HEK293 (cell line): ENCODE data around the gene WDR72.
A peak's percentile ranks its signal among the peaks of the same experiment; 100 is the strongest.

ENCODE experiments used
- CTCF ChIA-PET: fragments of 350-600 bp; formaldehyde crosslinking; extraction: SDS; loops from one replicate; lab custom pipeline; 2021; ENCODE audit warnings: antibody characterized with exemption; lab: Yijun Ruan, JAX
- POLR2A ChIA-PET: fragments of 300-600 bp; formaldehyde crosslinking; extraction: SDS; loops from one replicate; lab custom pipeline; 2020; ENCODE audit warnings: antibody characterized with exemption, inconsistent platforms; lab: Yijun Ruan, JAX
- H3K27ac ChIP-seq: fragments of 200-500 bp; sonication (Bioruptor generic); 2 replicates; pipeline ENCODE4 v1.5.1; 2014; ENCODE audit warnings: low read depth, low read length, control low read depth, inconsistent platforms; ENCODE audit errors: extremely low read depth
- H3K36me3 ChIP-seq, 2 experiments: fragments of 200-500 bp in 1 of 2; sonication (Bioruptor generic) in 1 of 2; 1 replicate in 1 of 2; 2 replicates in 1 of 2; pipeline ENCODE4 v1.5.1; 2014 to 2017; ENCODE audit warnings: inconsistent platforms in 2 of 2, low read length in 2 of 2; ENCODE audit not compliant: control insufficient read depth in 2 of 2, insufficient read depth in 1 of 2
- H3K4me1 ChIP-seq: fragments of 200-500 bp; sonication (Bioruptor generic); 2 replicates; pipeline ENCODE4 v1.5.1; 2014; ENCODE audit warnings: mild to moderate bottlenecking, low read length, inconsistent platforms; ENCODE audit not compliant: control insufficient read depth, insufficient read depth
- H3K4me3 ChIP-seq: 2 replicates; pipeline ENCODE4 v1.5.1; 2011; ENCODE audit warnings: low read depth, mild to moderate bottlenecking, control low read depth, low read length, moderate library complexity
- H3K9me3 ChIP-seq: fragments of 200-500 bp; sonication (Bioruptor generic); 2 replicates; pipeline ENCODE4 v1.5.1; 2014; ENCODE audit warnings: low read depth, low read length, inconsistent platforms; ENCODE audit not compliant: control insufficient read depth, insufficient read depth
- GLI4 ChIP-seq: fragments of 450-650 bp; formaldehyde crosslinking; IDR thresholded peaks from 2 replicates; pipeline ENCODE4 v1.5.1; 2016; ENCODE audit warnings: missing biosample characterization, missing genetic modification characterization
- KLF8 ChIP-seq: fragments of 450-650 bp; formaldehyde crosslinking; IDR thresholded peaks from 2 replicates; pipeline ENCODE4 v1.5.1; 2016; ENCODE audit warnings: missing biosample characterization, missing genetic modification characterization
- SALL2 ChIP-seq: fragments of 450-650 bp; formaldehyde crosslinking; IDR thresholded peaks from 2 replicates; pipeline ENCODE4 v1.5.0; 2017; ENCODE audit warnings: missing biosample characterization, mild to moderate bottlenecking, missing genetic modification characterization, borderline replicate concordance
- ZNF184 ChIP-seq: fragments of 450-650 bp; IDR thresholded peaks from 2 replicates; pipeline ENCODE4 v1.5.1; 2018; ENCODE audit warnings: missing biosample characterization, mild to moderate bottlenecking, missing genetic modification characterization
- ZNF214 ChIP-seq: fragments of 450-650 bp; formaldehyde crosslinking; IDR thresholded peaks from 2 replicates; pipeline ENCODE4 v1.5.1; 2017; ENCODE audit warnings: missing biosample characterization, mild to moderate bottlenecking, missing genetic modification characterization, borderline replicate concordance
- ZNF266 ChIP-seq: fragments of 450-650 bp; formaldehyde crosslinking; IDR thresholded peaks from 2 replicates; pipeline ENCODE4 v1.5.1; 2016; ENCODE audit warnings: missing biosample characterization, missing genetic modification characterization, low read depth
- ZNF404 ChIP-seq: fragments of 450-650 bp; formaldehyde crosslinking; IDR thresholded peaks from 2 replicates; pipeline ENCODE4 v1.5.1; 2017; ENCODE audit warnings: missing biosample characterization, missing genetic modification characterization
- ZNF433 ChIP-seq: fragments of 450-650 bp; formaldehyde crosslinking; IDR thresholded peaks from 2 replicates; pipeline ENCODE4 v1.5.1; 2016; ENCODE audit warnings: missing biosample characterization, missing genetic modification characterization, low read depth
- ZNF473 ChIP-seq: fragments of 450-650 bp; formaldehyde crosslinking; IDR thresholded peaks from 2 replicates; pipeline ENCODE4 v1.5.1; 2017; ENCODE audit warnings: missing biosample characterization, missing genetic modification characterization
- ZNF529 ChIP-seq: fragments of 450-650 bp; formaldehyde crosslinking; IDR thresholded peaks from 2 replicates; pipeline ENCODE4 v1.5.1; 2017; ENCODE audit warnings: missing genetic modification characterization, missing biosample characterization; ENCODE audit not compliant: insufficient replicate concordance
- ZNF585B ChIP-seq: fragments of 450-650 bp; formaldehyde crosslinking; IDR thresholded peaks from 2 replicates; pipeline ENCODE4 v1.5.1; 2016; ENCODE audit warnings: missing biosample characterization, missing genetic modification characterization
- ZNF626 ChIP-seq: fragments of 450-650 bp; sonication (Bioruptor Pico); formaldehyde crosslinking; IDR thresholded peaks from 2 replicates; pipeline ENCODE4 v1.5.1; 2018; ENCODE audit warnings: missing biosample characterization, missing genetic modification characterization, inconsistent platforms
- ZNF670 ChIP-seq: fragments of 450-650 bp; formaldehyde crosslinking; IDR thresholded peaks from 2 replicates; pipeline ENCODE4 v1.5.1; 2016; ENCODE audit warnings: missing biosample characterization, missing genetic modification characterization, low read depth
- ZNF791 ChIP-seq: fragments of 450-650 bp; formaldehyde crosslinking; IDR thresholded peaks from 2 replicates; pipeline ENCODE4 v1.5.1; 2016; ENCODE audit warnings: missing biosample characterization, missing genetic modification characterization
- ZNF830 ChIP-seq: fragments of 450-650 bp; IDR thresholded peaks from 2 replicates; pipeline ENCODE4 v1.5.0; 2018; ENCODE audit warnings: missing biosample characterization, missing genetic modification characterization, low read depth, mild to moderate bottlenecking, moderate library complexity
- ZSCAN30 ChIP-seq: fragments of 450-650 bp; IDR thresholded peaks from 2 replicates; pipeline ENCODE4 v1.5.1; 2018; ENCODE audit warnings: missing biosample characterization, mild to moderate bottlenecking, missing genetic modification characterization, moderate library complexity
- TF ChIP-seq, protein P1 (sequence below): fragments of 450-650 bp; formaldehyde crosslinking; IDR thresholded peaks from 2 replicates; pipeline ENCODE4 v1.5.1; 2016; ENCODE audit warnings: missing biosample characterization, missing genetic modification characterization
- TF ChIP-seq, protein P2 (sequence below): fragments of 450-650 bp; formaldehyde crosslinking; IDR thresholded peaks from 2 replicates; pipeline ENCODE4 v1.5.1; 2016; ENCODE audit warnings: missing biosample characterization, missing genetic modification characterization
- TF ChIP-seq, protein P3 (sequence below): fragments of 450-650 bp; formaldehyde crosslinking; IDR thresholded peaks from 2 replicates; pipeline ENCODE4 v1.5.1; 2016; ENCODE audit warnings: missing biosample characterization, missing genetic modification characterization, low read depth

WDR72 gene

DNA sequence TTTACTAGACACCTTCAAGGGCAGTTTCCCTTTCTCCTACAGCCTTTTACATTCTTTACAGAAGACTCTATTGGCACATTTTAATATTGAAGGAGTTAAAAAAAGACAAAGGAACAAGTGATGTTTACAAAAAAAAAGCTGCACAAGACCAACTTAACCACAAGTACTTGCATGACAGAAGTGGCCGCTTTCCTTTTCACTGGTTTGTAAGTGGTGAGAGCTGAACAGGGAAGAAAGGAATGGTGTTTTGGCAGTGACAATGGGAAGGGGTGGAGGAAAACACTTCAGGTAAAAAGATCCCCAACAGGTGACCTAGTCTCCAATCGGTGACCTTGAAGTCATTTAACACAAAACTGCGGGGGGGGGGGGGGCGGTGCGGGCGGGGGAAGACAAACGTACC is 1.1 kb downstream of the WDR72 start (continued):
- TF ChIP-seq, protein P1, sequence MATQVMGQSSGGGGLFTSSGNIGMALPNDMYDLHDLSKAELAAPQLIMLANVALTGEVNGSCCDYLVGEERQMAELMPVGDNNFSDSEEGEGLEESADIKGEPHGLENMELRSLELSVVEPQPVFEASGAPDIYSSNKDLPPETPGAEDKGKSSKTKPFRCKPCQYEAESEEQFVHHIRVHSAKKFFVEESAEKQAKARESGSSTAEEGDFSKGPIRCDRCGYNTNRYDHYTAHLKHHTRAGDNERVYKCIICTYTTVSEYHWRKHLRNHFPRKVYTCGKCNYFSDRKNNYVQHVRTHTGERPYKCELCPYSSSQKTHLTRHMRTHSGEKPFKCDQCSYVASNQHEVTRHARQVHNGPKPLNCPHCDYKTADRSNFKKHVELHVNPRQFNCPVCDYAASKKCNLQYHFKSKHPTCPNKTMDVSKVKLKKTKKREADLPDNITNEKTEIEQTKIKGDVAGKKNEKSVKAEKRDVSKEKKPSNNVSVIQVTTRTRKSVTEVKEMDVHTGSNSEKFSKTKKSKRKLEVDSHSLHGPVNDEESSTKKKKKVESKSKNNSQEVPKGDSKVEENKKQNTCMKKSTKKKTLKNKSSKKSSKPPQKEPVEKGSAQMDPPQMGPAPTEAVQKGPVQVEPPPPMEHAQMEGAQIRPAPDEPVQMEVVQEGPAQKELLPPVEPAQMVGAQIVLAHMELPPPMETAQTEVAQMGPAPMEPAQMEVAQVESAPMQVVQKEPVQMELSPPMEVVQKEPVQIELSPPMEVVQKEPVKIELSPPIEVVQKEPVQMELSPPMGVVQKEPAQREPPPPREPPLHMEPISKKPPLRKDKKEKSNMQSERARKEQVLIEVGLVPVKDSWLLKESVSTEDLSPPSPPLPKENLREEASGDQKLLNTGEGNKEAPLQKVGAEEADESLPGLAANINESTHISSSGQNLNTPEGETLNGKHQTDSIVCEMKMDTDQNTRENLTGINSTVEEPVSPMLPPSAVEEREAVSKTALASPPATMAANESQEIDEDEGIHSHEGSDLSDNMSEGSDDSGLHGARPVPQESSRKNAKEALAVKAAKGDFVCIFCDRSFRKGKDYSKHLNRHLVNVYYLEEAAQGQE (tag by site-specific recombination), result no peak
- TF ChIP-seq ZNF404 (tag by site-specific recombination), result no peak
- no peak for TF ChIP-seq ZNF626
- TF ChIP-seq ZNF214 (tag by site-specific recombination), result no peak

DNA sequence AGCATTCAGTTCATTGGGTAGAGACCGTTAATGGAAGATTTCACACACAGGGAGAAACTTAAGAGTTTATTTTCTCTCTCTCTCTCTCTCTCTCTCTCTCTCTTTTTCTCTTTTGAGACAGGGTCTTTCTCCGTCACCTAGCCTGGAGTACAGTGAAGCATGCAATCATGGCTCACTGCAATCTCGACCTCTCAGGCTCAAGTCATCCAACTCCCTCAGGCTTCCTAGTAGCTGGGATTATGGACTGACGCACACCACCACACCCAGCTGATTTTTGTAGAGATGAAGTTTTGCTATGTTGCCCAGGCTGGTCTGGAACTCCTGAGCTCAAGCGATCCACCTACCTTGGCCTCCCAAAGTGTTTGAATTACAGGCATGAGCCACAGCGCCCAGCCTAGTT is 1.6 kb downstream of the WDR72 start:
- CTCF ChIA-PET, result no interaction called here
- no peak for TF ChIP-seq ZNF266 (tag by site-specific recombination)
- TF ChIP-seq ZNF473 (tag by site-specific recombination), result no peak
- no peak for TF ChIP-seq ZSCAN30 (tag by site-specific recombination)
- TF ChIP-seq, protein P2, sequence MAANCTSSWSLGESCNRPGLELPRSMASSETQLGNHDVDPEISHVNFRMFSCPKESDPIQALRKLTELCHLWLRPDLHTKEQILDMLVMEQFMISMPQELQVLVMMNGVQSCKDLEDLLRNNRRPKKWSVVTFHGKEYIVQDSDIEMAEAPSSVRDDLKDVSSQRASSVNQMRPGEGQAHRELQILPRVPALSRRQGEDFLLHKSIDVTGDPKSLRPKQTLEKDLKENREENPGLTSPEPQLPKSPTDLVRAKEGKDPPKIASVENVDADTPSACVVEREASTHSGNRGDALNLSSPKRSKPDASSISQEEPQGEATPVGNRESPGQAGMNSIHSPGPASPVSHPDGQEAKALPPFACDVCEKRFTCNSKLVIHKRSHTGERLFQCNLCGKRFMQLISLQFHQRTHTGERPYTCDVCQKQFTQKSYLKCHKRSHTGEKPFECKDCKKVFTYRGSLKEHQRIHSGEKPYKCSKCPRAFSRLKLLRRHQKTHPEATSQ, result no peak
- no peak for TF ChIP-seq KLF8
- TF ChIP-seq ZNF585B (tag by site-specific recombination), result no peak
- TF ChIP-seq SALL2 (tag by site-specific recombination), result no peak
- no peak for TF ChIP-seq ZNF791
- TF ChIP-seq ZNF830 (tag by site-specific recombination), result no peak
- TF ChIP-seq ZNF433 (tag by site-specific recombination), result no peak
- TF ChIP-seq ZNF529 (tag by site-specific recombination), result no peak
- TF ChIP-seq, all 188 proteins: peak for 0
- H3K27ac ChIP-seq, result no peak overlapping the region
- H3K4me1 ChIP-seq, result no peaks in the 10 kb centered on the region
- no peaks in the 10 kb centered on the region for H3K36me3 ChIP-seq
- no peaks in the 10 kb centered on the region for H3K9me3 ChIP-seq
- POLR2A ChIA-PET, result no interaction called here
- H3K4me3 ChIP-seq, result no peak overlapping the region

DNA sequence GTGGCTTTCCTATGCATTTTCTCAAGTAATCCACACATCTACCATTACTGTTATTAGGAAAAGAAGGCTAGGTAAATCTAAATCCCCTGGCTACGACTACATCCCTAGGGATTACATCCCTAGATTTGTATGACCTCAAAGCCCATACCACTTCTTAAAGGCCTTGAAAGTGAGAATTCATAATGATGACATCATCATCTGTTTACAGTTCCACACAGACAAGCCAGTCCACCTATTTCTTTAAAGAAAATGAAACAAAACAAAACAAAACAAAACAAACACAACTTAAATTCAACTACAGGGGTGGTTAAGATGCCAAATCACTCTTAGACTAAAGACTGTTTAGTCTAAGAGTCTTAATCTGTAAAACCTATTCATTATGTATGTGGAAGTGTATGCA is 5.7 kb downstream of the WDR72 start:
- no peak for TF ChIP-seq GLI4 (tag by site-specific recombination)
- TF ChIP-seq, protein P3, sequence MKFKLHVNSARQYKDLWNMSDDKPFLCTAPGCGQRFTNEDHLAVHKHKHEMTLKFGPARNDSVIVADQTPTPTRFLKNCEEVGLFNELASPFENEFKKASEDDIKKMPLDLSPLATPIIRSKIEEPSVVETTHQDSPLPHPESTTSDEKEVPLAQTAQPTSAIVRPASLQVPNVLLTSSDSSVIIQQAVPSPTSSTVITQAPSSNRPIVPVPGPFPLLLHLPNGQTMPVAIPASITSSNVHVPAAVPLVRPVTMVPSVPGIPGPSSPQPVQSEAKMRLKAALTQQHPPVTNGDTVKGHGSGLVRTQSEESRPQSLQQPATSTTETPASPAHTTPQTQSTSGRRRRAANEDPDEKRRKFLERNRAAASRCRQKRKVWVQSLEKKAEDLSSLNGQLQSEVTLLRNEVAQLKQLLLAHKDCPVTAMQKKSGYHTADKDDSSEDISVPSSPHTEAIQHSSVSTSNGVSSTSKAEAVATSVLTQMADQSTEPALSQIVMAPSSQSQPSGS (tag by site-specific recombination), result peak; percentile 73
- TF ChIP-seq ZNF670 (tag by site-specific recombination), result no peak
- TF ChIP-seq ZNF184 (tag by site-specific recombination), result no peak

More for the DNA sequence above, 5.7 kb downstream of the WDR72 start:
- no peak overlapping the region for H3K4me3 ChIP-seq
- ChIA-PET CTCF (interaction anchor here (0.6 kb wide), 1 partner anchor 475 kb away, joined by 3 read pairs; no protein-coding TSS in a partner anchor), POLR2A (no interaction called here)
- H3K9me3 ChIP-seq, result no peaks in the 10 kb centered on the region
- no peaks in the 10 kb centered on the region for H3K36me3 ChIP-seq
- H3K4me1 ChIP-seq, result no peaks in the 10 kb centered on the region
- H3K27ac ChIP-seq, result no peak overlapping the region
